MV-4-11 (cell line): ENCODE data around the gene SLC15A2.

ENCODE experiments used
- DNase-seq: peaks from one replicate; lab custom pipeline; 2025; lab: John Stamatoyannopoulos, UW

Gene SLC15A2

GRCh38 chr3:121981473-121981872 lies 87.3 kb downstream of the SLC15A2 start:
- no peak for DNase-seq

- DNase-seq = no peak
Measured at GRCh38 chr3:121985846-121986245, 91.6 kb downstream of the SLC15A2 start.

DNA sequence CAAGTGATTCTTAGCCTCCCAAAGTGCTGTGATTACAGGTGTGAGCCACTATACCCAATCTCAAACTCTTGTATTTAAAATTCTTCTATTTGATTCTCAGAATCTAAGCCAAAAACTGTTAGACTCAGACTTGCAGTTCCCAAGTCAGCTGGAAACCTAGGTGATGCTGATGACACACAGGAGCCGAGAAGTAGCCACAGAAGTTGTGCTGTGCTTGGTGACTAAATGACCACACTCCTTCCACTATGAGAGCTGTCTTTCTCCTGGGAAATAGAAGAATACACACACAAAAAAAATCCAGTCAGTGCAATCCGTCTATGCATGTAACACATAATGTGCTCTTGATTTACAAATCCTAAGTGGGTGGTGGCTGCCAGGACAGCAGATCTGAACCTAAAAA lies 93.9 kb downstream of the SLC15A2 start:
- no peak for DNase-seq

- peak; percentile 50 for DNase-seq
Measured at GRCh38 chr3:121989943-121990342, 95.7 kb downstream of the SLC15A2 start.

DNA sequence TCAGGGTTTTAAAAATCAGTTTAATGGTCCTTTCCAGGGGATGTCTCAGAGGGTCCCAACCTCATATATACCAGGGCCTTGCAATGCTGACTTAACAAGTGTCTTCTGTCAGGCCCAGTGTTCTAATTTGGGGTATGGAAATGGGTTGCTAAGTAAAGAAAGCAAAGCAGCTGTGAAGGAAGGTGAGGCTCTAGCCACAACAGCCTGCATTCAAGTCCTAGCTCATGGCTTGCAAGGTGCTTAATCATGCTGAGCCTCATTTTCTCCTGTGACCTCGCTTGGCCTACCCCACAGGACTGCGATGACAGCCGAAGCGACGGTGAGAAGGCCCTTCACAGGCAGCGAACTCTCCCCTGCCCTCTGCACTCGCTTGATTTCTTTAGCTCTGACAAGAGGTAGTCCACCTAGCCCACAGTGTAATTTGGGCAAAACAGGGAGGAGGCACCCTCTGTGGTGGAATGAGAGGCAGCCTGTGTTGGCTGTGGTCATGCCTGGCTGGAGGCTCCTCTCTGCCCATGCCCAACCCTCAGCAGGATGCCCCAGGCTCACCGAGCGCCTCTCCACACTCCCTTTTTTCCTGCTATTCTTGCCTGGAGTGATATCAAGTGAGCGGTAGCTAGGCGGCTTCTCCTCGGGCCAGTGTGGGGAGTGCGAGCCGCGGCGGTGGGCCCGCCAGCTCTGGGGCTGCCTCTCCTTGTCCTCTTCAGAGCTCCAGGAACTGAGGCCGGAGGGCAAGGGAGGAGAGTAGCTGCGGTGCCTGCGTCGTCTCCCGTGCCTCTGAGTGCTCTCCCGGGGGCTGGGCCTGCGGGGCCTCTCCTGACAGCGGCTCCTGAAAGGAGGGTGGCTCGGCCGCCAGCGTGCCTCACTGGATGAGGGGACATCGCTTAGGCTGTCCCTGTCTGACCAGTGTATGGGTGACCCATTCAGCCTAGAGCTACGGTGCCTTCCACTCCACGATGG lies 98.7 kb downstream of the SLC15A2 start:
- DNase-seq = no peak
